ENCODE results near the gene CCNL2. TPM values are rescaled to one million over a fixed set of nuclear protein-coding genes. Genes with fewer than 3 reads are reported as not detected.

Gene CCNL2
- 189 and 195 TPM in 2 replicates for total RNA-seq

GRCh38 chr1:1399187-1399871 lies at the start of gene CCNL2:
Gene CCNL2 (minus strand): TSS chr1:1399335. CDS start chr1:1399306, 29 bp downstream.

GRCh38 chr1:1435106-1435903 lies 36.2 kb upstream of the CCNL2 start, which contains the start of gene VWA1:
Gene VWA1 (plus strand): TSS chr1:1435690. CDS start chr1:1435749, 59 bp downstream.

GRCh38 chr1:1421147-1421906 lies 22.2 kb upstream of the CCNL2 start, which contains the start of gene ANKRD65:
Gene ANKRD65 (minus strand): TSS chr1:1421276. CDS start chr1:1421005, 271 bp downstream.

GRCh38 chr1:1406821-1407635 lies 7.9 kb upstream of the CCNL2 start, which contains the start of gene MRPL20:
Gene MRPL20 (minus strand): TSS chr1:1407293. CDS start chr1:1407217, 76 bp downstream.

GRCh38 chr1:1374929-1375662 lies 24.0 kb downstream of the CCNL2 start, which contains the start of gene AURKAIP1:
Gene AURKAIP1 (minus strand): TSS chr1:1375207. CDS start chr1:1374756, 451 bp downstream.

GRCh38 chr1:1358433-1359271 lies 40.5 kb downstream of the CCNL2 start, which contains the start of gene MXRA8:
Gene MXRA8 (minus strand): TSS chr1:1358555. CDS start chr1:1358504, 51 bp downstream.

GRCh38 chr1:1349256-1350012 lies 49.7 kb downstream of the CCNL2 start, which contains the start of gene DVL1:
Gene DVL1 (minus strand): TSS chr1:1349418. CDS start chr1:1349065, 353 bp downstream.

Other genes starting within 250 kb of the CCNL2 start
- not detected in 2 replicates for gene TTLL10, start 225.5 kb downstream of the CCNL2 start, total RNA-seq
- not detected in 2 replicates for gene TNFRSF18, start 192.7 kb downstream of the CCNL2 start, total RNA-seq
- gene TNFRSF4, start 185.2 kb downstream of the CCNL2 start, total RNA-seq: under 0.01 and 0.14 TPM in 2 replicates
- 190 and 205 TPM in 2 replicates for gene SDF4, start 167.3 kb downstream of the CCNL2 start, total RNA-seq
- 32.1 and 37.1 TPM in 2 replicates for gene B3GALT6, start 167.1 kb downstream of the CCNL2 start, total RNA-seq
- 0.92 and 1.5 TPM in 2 replicates for gene C1QTNF12, start 152.6 kb downstream of the CCNL2 start, total RNA-seq
- gene UBE2J2, start 125.5 kb downstream of the CCNL2 start, total RNA-seq: 33.9 and 43.6 TPM in 2 replicates
- gene SCNN1D, start 118.9 kb downstream of the CCNL2 start, total RNA-seq: 1.2 and 2.3 TPM in 2 replicates
- 52.6 and 71.8 TPM in 2 replicates for gene ACAP3, start 91.4 kb downstream of the CCNL2 start, total RNA-seq
- gene PUSL1, start 90.7 kb downstream of the CCNL2 start, total RNA-seq: 16.9 and 17.8 TPM in 2 replicates
- 41.9 and 59.4 TPM in 2 replicates for gene INTS11, start 74.7 kb downstream of the CCNL2 start, total RNA-seq
- 8.0 and 12.5 TPM in 2 replicates for gene CPTP, start 74.5 kb downstream of the CCNL2 start, total RNA-seq
- 0.23 and 0.30 TPM in 2 replicates for gene TAS1R3, start 68.1 kb downstream of the CCNL2 start, total RNA-seq
- 65.0 and 105 TPM in 2 replicates for gene DVL1, start 49.9 kb downstream of the CCNL2 start, total RNA-seq
- gene MXRA8, start 40.8 kb downstream of the CCNL2 start, total RNA-seq: 172 and 187 TPM in 2 replicates
- 52.6 and 85.8 TPM in 2 replicates for gene AURKAIP1, start 24.1 kb downstream of the CCNL2 start, total RNA-seq
- 53.1 and 68.6 TPM in 2 replicates for gene MRPL20, start 8.0 kb upstream of the CCNL2 start, total RNA-seq
- gene ANKRD65, start 21.9 kb upstream of the CCNL2 start, total RNA-seq: 0.18 and 0.30 TPM in 2 replicates
- gene VWA1, start 36.4 kb upstream of the CCNL2 start, total RNA-seq: 10.4 and 13.1 TPM in 2 replicates
- 0.09 TPM in 1 of 2 replicates, not detected in the other for gene ATAD3C, start 50.4 kb upstream of the CCNL2 start, total RNA-seq
- 13.7 and 26.3 TPM in 2 replicates for gene ATAD3B, start 72.4 kb upstream of the CCNL2 start, total RNA-seq
- gene ATAD3A, start 112.8 kb upstream of the CCNL2 start, total RNA-seq: 24.1 and 49.1 TPM in 2 replicates
- gene TMEM240, start 141.3 kb upstream of the CCNL2 start, total RNA-seq: 2.4 and 2.9 TPM in 2 replicates
- 66.5 and 81.4 TPM in 2 replicates for gene SSU72, start 175.5 kb upstream of the CCNL2 start, total RNA-seq
- 2.1 and 2.6 TPM in 2 replicates for gene FNDC10, start 200.8 kb upstream of the CCNL2 start, total RNA-seq
- gene MIB2, start 216.2 kb upstream of the CCNL2 start, total RNA-seq: 100 and 129 TPM in 2 replicates
- gene MMP23B, start 232.8 kb upstream of the CCNL2 start, total RNA-seq: 17.6 and 23.2 TPM in 2 replicates